Body of pancreas (tissue), 4 donors: ENCODE measurements around the gene HTR2A.

ENCODE experiments used
- POLR2A ChIP-seq, 3 donors: fragments of 450-650 bp; IDR thresholded peaks; one replicate each; pipeline ENCODE4 v1.6.1; 2016; ENCODE audit warnings: antibody characterized with exemption in 3 of 3, mild to moderate bottlenecking in 2 of 3
- TF ChIP-seq, protein P1 (sequence below), 7 experiments: fragments of 450-650 bp in 4 of 7; fragments of 200-600 bp in 3 of 7; sonication (generic) in 3 of 7; IDR thresholded peaks; one replicate each; pipeline ENCODE4 v1.5.1; 2016 to 2019; ENCODE audit warnings: antibody characterized with exemption in 7 of 7

DNA sequence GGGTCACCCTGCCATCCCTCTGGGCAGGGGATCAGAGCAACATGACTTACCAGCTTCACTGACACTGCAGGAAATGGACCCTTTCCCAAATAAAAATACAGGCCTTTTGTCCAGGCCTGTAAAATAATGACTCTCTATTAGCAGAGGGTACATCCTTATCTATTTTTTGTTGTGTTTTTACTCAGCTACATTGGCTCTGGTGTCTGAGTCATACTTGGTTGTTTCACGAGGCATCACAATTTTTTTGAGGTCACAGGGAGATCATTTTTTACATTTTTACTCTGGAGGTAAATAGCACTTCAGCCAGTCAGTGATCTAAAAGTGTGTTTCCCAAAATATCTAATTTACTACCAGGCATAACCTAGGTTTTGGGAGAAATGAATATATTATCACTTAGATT is 6.9 kb upstream of the HTR2A start:
- TF ChIP-seq POLR2A (IDR thresholded peaks at IDR 0.05) = no peak
- TF ChIP-seq, protein P1, sequence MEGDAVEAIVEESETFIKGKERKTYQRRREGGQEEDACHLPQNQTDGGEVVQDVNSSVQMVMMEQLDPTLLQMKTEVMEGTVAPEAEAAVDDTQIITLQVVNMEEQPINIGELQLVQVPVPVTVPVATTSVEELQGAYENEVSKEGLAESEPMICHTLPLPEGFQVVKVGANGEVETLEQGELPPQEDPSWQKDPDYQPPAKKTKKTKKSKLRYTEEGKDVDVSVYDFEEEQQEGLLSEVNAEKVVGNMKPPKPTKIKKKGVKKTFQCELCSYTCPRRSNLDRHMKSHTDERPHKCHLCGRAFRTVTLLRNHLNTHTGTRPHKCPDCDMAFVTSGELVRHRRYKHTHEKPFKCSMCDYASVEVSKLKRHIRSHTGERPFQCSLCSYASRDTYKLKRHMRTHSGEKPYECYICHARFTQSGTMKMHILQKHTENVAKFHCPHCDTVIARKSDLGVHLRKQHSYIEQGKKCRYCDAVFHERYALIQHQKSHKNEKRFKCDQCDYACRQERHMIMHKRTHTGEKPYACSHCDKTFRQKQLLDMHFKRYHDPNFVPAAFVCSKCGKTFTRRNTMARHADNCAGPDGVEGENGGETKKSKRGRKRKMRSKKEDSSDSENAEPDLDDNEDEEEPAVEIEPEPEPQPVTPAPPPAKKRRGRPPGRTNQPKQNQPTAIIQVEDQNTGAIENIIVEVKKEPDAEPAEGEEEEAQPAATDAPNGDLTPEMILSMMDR (IDR thresholded peaks at IDR 0.05) = no peak
